ENCODE results near the gene EXOC4.

The EXOC4 gene

DNA sequence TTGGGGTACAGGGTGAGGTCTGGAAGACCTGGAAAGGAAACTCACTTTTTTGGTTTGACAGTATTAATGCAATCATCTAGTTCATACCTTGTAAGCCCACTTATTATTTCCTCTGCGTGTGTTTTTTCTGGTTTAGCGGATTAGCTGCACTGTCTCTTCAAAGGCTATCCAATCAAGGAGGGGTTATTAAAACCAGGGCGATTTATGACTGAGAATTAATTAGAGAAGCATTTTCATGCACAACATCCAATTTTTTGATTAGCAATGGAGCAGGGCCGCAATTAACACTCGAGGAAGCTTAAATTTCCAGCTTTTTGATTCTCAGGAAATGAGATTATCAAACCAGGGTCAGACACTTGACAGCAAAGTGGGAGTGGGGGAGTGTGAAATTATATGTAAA lies 248.9 kb downstream of the EXOC4 start:
- no peak for DNase-seq

GRCh38 chr7:133502498-133502897 lies 249.6 kb downstream of the EXOC4 start:
- no peak for DNase-seq

DNA sequence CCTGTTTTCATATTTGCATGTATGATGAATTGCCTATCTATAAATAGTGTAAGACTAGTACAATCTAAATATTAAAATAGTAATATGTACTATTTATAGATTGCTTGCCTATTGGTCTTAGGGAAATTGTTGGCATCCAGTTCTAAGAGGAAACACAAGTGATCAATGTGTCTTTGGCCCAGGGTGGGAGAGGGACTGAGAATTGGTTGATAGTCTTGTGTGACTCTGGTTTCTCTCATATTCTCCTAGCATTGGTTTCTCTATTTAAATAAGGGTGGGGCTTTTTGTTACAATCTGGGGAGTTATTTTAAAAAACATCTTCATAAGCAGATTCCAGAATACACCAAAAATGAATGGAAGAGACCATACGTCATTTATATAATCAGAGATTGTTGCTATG lies 250.1 kb downstream of the EXOC4 start:
- DNase-seq: no peak

DNA sequence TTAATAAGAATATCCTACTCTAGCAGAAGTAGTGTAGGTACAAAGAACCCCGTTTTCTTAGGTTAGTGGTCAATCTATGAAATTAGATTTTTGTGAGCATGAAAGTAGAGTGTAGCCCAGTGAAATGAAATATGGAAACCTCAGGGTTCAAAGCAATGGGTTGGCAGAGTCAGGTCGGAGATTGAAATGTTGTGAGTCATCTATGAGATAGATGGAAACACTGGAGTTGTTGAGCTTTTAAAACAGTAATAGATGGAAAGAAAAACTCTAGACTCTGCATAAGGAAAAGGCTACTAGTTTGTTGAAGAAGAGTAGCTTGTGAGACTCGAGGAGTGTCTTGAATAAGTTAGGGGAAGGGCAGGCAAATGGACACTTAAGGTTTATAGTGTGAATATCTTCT lies 251.9 kb downstream of the EXOC4 start:
- no peak for DNase-seq

DNA sequence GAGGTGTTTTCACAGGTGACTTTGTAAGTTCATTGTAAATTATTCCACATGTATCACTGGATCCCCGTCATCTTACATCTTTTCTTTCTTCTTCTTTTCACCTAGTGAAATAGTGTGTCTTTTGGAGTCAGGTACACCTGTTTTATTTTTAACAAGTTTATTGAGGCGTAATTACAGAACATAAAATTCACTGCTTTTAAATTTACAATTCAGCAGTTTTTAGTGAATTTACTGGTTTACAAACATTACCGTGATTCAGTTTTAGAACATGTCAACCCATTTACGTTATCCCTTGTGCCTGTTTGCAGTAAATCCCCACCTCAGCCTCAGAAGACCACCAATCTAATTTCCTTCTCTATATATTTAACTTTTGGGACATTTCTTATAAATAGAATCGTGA lies 256.9 kb downstream of the EXOC4 start:
- DNase-seq: no peak

DNA sequence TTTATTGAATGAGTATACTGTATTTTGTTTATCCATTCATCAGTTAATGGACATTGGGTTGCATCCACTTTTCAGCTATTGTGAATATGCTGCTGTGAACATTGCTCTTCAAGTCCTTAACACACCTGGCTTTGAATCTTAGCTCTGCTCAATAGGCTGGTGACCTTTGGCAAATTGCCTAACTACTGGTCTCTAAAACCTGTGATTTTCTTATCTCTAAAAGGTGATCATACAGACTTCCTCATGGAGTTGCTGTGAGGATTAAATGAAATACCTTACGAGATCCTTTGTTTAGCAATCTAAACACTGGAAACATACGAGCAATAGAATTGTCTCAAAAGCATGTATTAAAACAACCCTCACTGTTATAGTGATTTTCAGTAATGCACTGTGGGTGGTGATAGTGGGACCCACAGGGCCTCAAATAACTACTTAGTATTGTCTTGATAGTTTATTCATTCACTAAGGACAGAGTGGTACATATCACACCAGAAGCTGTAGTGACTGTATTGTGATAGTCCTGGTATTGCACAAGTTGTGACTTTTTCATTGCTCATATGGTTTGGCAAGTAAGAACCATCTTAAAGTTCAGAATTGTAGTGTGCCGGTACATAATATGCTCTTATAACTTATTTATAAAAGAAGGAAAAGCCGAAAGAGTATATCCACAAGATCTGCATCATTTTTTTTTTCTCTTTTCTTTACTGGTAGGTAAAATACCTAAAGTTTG lies 257.6 kb downstream of the EXOC4 start:
- no peak for DNase-seq

DNA sequence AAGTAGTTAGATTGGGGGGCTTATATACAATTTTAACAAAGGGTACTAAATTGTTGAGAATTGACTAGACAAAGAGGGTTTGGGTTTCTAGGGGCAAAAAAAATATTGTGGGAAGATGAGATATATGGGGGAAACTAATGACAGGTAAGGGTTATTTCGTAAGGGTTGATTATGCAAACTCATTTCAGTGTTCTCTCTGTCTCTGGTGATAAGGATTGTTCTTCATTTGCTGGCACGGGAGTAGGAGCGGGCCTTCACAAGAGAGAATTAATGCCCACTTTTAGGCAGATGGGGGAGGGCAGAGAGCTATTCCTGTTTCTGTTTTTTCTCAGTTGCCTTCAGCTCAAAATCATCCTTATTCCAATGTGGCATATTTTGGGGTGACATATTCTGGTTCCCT lies 258.4 kb downstream of the EXOC4 start:
- no peak for DNase-seq

- DNase-seq: no peak
Observed at GRCh38 chr7:133511708-133512107, 258.8 kb downstream of the EXOC4 start.

- no peak for DNase-seq
Observed at GRCh38 chr7:133512560-133512959, 259.7 kb downstream of the EXOC4 start.

- no peak for DNase-seq
Observed at GRCh38 chr7:133513608-133514007, 260.7 kb downstream of the EXOC4 start.

GRCh38 chr7:133514551-133514950 lies 261.7 kb downstream of the EXOC4 start:
- DNase-seq: no peak

DNA sequence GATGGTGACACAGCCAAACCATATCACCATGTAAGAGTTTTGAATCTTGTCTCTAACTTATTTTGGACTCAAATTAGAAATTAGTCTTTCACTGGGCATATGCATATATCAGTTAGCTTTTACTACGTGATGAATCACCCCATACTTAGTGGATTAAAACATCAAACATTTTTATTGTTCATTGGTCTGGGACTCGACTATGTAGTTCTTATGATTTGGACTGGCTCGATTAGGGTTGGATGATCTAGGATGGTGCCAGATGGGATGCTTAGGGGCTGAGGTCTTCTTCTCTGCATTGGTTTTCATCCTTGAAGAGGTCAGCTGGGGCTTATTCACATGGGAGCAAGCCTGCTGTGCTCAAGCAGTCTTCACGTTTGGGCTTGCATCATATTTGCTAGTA lies 264.9 kb downstream of the EXOC4 start:
- DNase-seq: no peak

DNA sequence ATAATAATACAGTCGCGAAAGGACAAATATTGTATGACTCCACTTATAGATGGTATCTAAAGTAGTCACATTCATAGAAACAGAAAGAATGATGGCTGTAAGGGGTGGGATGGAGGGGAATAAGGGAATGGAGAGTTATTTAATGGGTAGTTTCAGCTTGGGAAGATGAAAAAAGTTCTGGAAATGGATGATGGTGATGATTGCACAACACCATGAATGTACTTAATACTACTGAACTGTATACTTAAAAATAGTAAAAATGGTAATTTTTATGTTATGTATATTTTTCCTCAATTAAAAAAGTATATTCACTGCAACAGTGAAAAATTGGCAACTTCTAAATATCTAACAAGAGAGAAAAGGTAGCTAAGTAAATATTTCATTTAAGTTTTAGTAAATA lies 265.8 kb downstream of the EXOC4 start:
- DNase-seq: no peak

DNA sequence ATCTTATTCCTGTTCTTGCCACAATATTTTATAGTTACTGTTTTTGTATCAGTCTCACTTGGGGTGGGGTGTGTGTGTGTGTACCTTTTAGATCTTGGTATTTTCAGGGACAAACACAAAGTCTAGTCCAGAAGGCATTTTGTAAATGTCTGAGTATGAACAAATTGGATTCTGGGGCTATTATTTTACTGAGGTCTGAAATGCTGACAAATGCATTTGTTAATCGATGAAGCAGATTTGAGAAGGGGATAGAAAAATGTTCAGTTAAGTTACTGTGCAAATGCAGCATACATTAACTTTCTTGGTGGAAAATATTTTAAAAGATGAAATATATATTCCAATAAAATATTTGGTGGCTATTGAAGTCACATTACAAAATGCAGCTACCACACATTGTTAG lies 267.4 kb downstream of the EXOC4 start:
- no peak for DNase-seq

DNA sequence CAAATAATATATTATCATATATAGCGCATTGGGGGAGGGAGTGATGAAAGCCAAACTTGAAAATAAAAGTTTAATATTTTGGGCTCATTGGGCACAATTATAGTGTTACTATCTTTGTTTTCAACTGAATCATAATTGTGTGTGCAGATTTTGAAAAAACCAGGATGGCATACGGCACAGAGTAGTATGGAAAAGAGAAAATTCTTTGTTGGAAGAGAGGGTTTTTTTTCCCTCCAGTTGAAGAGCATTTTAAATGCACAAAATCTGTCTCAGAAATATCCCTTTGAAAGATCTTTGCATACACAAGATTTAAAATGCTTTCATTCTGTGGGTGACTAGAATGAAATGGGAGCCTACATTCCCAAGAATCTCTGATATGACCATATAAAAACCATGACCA lies 269.6 kb downstream of the EXOC4 start:
- DNase-seq: no peak

GRCh38 chr7:133528796-133529195 lies 275.9 kb downstream of the EXOC4 start:
- DNase-seq: no peak

DNA sequence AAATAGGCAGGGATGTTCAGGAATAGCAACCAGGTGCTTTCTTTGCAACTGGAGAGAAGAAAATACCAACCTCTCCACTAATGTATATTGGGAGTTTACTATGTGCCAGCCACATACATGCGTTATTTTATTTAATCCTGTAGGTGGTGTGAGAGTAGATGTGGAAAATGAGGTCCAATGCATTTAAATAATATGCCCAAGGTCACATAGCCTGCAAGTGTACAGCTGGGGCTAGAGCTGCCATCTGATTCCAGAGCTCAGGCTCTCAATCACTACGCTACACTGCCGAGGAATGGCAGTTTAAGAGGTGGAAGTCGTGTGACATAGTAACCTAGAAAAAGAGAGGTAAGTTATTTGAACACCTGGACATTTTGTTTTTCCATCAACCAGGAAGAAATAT lies 277.0 kb downstream of the EXOC4 start:
- DNase-seq: no peak

- no peak for DNase-seq
Observed at GRCh38 chr7:133530682-133531081, 277.8 kb downstream of the EXOC4 start.

GRCh38 chr7:133534816-133535215 lies 281.9 kb downstream of the EXOC4 start:
- DNase-seq: no peak

- DNase-seq: no peak
Observed at GRCh38 chr7:133535308-133535707, 282.4 kb downstream of the EXOC4 start.

DNA sequence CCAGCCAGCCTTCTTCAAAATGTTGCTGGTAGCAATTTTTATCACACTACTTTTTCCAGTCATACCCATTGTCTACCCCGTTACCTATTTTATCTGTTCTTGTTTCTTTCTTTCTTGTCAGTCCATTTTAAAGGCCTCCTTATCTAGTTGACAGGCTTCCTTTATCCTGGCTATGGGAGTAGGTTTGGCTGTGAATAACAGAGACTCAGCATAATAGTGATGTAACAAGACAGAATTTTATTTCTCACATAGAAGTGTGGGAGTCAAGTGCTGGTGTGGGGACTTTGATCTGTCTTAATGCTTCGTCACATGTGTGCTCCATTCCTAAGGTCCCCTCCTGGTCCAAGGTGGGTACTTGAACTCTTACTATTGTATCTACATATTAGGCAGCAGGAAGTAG lies 283.6 kb downstream of the EXOC4 start:
- DNase-seq: no peak

- DNase-seq: no peak
Observed at GRCh38 chr7:133539016-133539415, 286.1 kb downstream of the EXOC4 start.

DNA sequence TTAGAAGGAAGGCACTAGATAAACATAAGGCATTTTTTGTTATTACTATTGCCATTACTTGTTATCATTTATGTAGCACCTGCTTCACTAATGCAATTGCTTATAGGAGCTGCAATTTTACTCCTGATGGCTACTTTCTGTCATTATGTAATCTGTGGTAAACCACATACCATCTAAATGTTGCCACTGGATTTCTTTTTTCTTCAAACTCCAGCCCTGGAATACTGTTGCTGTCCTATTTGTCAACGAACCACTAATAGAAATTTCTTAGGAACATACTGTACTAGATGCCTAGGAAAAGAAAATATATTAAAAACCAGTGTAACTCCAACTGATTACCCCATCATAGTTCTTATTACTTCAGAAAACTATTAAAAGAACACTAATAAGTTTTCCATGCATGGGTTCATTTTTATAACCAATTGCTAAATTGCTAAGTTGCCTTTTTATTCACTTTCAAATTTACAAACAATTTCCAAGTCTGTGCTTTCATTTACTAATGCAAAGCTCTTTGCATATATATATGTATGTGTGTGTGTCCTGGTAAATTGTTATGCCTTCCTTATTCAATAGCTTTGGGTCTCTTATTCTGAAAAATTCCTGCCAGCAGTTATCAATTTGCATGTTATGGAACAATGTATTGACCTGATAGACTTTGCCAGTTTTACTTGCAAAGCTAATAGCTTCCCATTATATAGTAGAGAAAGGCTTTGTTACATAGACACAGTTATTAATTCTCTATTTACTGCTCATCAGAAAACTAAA lies 287.4 kb downstream of the EXOC4 start:
- no peak for DNase-seq

GRCh38 chr7:133542209-133542780 lies 289.4 kb downstream of the EXOC4 start:
- no peak for DNase-seq
